NCI-H2081 (cell line): ENCODE measurements around the gene PTPRT.

ENCODE experiments used
- DNase-seq, 2 experiments: peaks; one replicate each; lab custom pipeline; 2025; lab: John Stamatoyannopoulos, UW

The PTPRT gene

DNA sequence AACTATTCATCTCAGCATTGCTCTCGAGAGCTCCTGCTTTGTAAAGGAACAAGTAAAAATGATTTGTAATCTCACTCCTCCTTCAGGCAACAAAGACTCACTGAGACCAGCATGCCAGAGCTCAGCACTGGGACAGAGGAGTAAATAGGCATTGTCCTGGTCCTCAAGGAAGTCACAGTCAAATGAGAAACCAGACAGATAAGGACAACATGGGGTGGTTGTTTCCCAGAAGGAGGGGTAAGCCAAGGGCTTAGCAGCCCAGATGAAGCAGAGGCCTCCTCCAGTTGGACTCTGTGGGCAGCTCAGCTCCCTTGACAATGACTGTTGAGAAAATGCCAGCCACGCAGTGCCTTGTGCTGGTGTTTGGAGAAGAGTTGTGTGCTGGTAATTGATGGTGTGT, 1145.8 kb downstream of the PTPRT start:
- no peak for DNase-seq

DNA sequence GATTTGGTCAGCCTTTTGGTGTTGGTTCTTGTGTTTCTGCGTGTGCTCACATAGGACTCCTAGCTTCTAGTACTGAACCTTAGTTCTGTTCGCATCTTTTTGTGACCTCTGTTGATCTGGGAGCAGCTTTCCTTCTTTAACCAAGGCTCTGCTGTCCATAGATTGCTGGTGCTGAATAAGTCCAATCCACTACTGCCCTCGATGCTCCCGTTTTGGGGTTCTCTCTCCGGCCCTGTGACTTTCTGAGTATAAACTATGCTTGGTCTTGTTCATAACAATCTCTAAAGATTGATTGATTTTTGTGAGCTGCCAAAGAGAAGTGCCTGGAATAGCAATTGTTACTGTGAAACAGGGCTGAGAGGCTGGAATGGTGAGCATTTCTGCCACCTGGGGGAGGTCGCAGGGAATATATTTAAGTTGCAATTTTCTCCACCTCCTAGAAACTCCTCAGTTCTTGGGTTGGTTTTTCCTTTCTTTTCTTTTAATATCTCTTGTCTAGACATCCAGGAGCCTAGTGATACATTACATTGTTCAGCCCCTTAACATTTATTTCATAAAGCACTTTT, 1148.6 kb downstream of the PTPRT start:
- no peak for DNase-seq

DNA sequence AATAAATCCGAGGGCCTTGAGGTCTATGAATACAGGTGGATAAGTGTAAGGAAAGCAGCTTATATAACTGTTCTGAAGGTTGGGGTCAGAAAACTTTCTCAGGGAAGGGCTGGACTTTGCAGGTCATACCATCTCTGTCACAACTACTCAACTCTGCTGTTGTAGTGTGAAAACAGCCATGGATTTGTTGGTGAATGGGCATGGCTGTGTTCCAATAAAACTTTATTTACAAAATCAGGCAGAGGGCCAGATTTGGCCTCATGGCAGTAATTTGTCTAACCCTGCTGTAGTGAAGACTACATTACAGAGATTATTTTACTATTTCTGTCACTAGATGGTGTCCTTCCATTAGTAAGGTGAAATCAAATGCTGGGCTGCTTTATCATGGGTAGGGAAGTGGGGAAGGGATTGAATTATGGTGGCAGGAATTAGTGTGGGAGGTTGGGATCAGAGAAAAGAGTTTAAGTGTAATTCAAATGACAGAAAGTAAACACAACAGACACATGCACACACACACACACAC, 1161.9 kb downstream of the PTPRT start:
- DNase-seq = no peak

DNA sequence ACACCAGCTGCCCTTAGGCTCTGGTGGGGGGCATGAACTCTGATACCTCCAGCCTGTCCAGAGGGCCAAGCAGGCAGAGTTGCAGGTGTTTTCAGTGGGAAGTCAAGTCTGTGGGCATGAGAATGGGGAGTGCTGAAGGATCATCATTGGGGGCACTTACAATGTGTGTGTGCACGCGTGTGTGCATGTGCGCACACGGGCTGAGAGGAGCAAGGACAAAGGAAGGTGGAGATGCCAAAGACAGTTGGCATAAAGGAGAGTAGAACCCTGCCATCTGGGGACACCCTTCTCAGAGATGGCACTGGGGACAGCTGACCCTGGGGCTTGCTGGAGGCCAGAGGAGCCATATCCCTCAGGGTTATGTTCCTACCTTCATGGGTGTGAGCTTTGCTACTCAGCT, 1163.1 kb downstream of the PTPRT start:
- no peak for DNase-seq

DNA sequence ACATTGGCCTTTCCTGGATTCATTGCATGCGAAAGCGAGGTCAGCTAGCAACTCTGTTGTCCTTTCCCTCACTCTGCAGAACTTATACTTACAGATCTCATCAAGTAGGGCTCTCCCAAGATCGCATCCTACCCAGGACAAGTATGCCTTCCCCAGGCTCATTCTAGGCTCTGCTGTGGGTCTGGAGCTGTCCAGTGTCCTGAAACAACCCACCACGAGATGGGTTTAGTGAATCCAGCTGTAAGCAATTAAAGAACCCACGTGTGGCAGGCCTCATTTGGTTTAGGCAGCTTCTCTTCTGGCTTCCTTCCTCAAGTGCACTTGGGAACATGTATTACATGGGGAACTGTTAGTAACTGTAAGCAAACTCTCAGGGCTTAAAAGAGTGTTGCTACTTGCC, 1165.1 kb downstream of the PTPRT start:
- no peak for DNase-seq
